Measurements from ENCODE around the gene ZNF202.
"Not testable (repeated sequence)": the region's sequence is repeated elsewhere in the genome, so short reads cannot be mapped to it uniquely, and the experiment has no call there.

Gene ZNF202

GRCh38 chr11:123741159-123742030 is at the start of gene ZNF202:
TSS of gene ZNF202 (minus strand) at chr11:123741660. CDS start at chr11:123730888, 10,772 bp downstream.
- peak; percentile 95 for DNase-seq

- no peak for DNase-seq
These were observed 42.1 kb upstream of the ZNF202 start for GRCh38 chr11:123783536-123783935.

GRCh38 chr11:123778511-123778910 is 37.1 kb upstream of the ZNF202 start:
- DNase-seq, result no peak

- no peak for DNase-seq
These were observed 34.5 kb upstream of the ZNF202 start for GRCh38 chr11:123775715-123776549.

- no peak for DNase-seq
These were observed 33.8 kb upstream of the ZNF202 start for GRCh38 chr11:123775289-123775688.

- no peak for DNase-seq
These were observed 32.5 kb upstream of the ZNF202 start for GRCh38 chr11:123773959-123774358.

GRCh38 chr11:123773026-123773425 is 31.6 kb upstream of the ZNF202 start:
- no peak for DNase-seq

DNA sequence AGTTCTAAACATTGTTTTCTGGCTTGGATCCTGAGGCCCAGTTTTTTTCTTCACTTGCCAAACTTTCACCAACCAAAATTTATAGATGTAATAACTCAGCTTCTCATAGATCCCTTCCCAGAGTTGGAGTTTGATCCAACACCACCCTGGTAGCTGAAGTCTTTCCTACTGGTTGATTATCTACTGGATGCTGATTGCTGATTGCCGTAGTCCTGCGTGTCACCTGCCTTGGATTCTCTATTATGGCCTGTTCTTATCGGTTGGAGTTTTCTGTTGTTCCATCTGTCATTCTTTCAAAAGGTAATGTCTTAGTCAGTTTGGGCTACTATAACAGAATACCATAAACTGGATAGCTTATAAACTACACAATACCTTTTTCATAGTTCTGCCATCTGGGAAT is 30.2 kb upstream of the ZNF202 start:
- DNase-seq, result no peak

GRCh38 chr11:123770712-123771111 is 29.3 kb upstream of the ZNF202 start:
- DNase-seq, result no peak

DNA sequence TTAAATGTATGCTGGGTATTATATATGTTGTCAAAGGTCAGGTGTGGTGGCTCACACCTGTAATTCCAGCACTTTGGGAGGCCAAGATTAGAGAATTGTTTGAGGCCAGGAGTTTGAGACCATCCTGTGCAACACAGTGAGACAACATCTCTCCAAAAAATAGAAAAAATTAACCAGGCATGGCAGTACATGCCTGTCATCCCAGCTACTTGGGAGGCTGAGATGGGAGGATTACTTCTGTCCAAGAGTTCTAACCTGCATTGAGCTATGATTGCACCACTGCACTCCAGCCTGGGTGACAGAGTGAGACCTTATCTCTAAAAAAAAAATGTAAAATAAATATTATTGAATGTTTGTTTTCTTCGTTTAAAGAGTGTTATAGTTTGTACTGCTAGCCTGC is 24.1 kb upstream of the ZNF202 start:
- DNase-seq, result no peak

GRCh38 chr11:123762422-123762821 is 21.0 kb upstream of the ZNF202 start:
- no peak for DNase-seq

- DNase-seq, result no peak
These were observed 19.4 kb upstream of the ZNF202 start for GRCh38 chr11:123760894-123761293.

- no peak for DNase-seq
These were observed 16.5 kb upstream of the ZNF202 start for GRCh38 chr11:123757976-123758375.

DNA sequence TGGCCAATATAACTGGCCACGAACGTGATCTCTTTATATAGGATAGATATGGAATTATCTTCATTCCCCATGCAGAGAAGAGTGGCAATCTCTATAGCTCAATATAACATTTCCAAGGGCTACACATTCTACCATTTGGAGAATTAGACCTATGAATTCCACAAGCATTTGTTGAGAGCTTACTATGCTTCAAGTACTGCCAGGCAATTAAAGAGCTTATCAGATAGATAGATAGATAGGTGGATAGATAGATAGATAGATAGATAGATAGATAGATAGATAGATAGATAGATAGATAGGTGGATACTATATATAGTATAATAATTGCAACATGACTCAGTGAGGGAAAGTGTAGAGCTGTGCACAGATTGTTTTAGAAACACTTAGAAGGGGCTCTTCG is 14.4 kb upstream of the ZNF202 start:
- DNase-seq, result no peak

GRCh38 chr11:123755344-123755743 is 13.9 kb upstream of the ZNF202 start:
- DNase-seq, result no peak

DNA sequence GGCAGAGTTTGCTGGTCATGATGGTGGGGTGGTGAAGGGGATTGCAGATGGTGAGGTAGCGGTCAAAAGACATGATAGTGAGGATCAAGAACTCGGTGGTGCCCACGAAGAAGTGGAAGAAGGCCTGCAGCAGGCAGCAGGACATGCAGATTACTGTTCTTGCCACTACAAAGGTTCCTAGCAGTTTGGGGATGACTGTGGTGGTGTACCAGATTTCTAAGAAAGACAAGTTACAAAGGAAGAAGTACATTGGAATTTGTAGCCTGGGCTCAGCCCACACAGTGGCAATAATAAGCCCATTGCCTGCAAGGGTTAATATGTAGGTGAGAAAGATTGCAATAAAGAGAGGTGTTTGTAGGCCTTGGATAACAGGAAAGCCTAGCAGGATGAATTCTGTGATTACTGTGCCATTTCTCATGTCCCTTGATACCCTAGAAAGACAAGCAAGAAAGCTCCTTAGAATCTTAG is 12.7 kb upstream of the ZNF202 start, which contains the start of gene OR6X1:
Gene OR6X1, minus strand, starts transcription at position 418 of the 468 bp plus-strand sequence. Its CDS starts 0 bp downstream, at position 418.
- DNase-seq, result no peak

DNA sequence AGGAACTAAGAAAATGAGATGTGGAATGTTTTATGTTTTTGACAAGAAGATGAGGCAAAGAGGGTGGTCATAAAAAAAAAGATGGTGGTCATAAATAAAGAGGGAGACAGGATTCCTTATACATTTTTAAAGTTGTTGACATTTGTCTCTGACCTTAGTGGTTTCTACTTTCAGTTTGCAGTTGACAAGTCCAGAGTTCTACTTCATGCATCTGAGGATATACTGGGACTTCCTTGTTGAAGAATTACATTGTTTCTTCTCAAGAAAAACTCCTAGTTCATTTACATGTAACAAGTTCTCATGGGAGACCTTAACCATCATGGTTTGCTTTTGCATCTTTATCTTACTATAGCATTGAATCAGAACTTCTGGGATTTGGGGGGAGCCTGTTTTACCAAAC is 11.7 kb upstream of the ZNF202 start:
- DNase-seq, result no peak

DNA sequence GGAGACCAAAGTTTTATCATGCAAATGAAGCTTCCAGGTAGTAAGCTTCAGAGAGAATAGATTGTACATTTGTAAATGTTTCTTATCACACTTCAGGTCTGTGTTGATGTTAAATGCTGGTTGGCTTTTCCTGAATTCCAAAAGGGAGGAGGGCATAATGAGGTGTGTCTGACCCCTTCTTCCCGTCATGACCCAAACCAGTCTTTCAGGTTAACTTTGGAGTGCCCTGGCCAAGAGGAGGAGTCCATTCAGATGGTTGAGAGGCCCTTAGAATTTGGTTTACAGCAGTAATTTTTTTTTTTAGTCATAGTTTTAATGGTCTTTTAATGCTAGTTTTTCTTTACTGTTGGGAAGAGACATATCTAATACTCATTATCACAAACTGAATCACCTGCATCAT is 10.3 kb upstream of the ZNF202 start:
- no peak for DNase-seq

DNA sequence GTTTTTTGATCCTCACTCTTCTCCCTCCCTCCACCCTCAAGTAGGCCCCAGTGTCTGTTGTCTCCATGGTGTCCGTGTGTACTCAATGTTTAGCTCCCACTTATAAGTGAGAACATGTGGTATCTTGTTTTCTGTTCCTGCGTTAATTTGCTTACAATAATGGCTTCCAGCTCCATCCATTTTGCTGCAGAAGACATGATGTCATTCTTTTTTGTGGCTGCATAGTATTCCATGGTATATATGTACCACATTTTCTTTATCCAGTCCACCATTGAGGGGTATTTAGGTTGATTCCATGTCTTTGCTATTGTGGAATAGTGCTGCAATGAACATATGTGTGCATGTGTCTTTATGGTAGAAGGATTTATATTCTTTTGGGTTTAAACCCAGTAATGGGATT is 6.9 kb upstream of the ZNF202 start:
- not testable (repeated sequence) for DNase-seq

- DNase-seq, result no peak
These were observed 4.4 kb upstream of the ZNF202 start for GRCh38 chr11:123745764-123746451.

- no peak for DNase-seq
These were observed 1.3 kb upstream of the ZNF202 start for GRCh38 chr11:123742724-123743120.

- DNase-seq, result no peak
These were observed 717 bp upstream of the ZNF202 start for GRCh38 chr11:123742031-123742723.

GRCh38 chr11:123740787-123741158 is 687 bp downstream of the ZNF202 start:
- no peak for DNase-seq

Data from activated CD4-positive, alpha-beta T cell treated with anti-CD3 and anti-CD28 coated beads for 48 hours (primary cell).